ENCODE measurements around the gene ABCA2. TPM values are rescaled to one million over a fixed set of nuclear protein-coding genes. Genes with fewer than 3 reads are reported as not detected.
A peak's percentile ranks its signal among the peaks of the same experiment; 100 is the strongest.

ABCA2 gene
- total RNA-seq, 4 donors from 2014 or later = 51.1 to 204 (median 96.5) TPM

GRCh38 chr9:136964171-136964689 is 63.8 kb downstream of the ABCA2 start:
- TF ChIP-seq POLR2AphosphoS5 (IDR thresholded peaks at IDR 0.05) = no peak
- no peak for TF ChIP-seq POLR2A (IDR thresholded peaks at IDR 0.05)
- TF ChIP-seq CTCF (IDR thresholded peaks at IDR 0.05) = no peak
- no peak for TF ChIP-seq EP300 (IDR thresholded peaks at IDR 0.05; ENCODE audit: low read depth)
- Histone ChIP-seq H3K27me3 (peaks cover 5% of the 10 kb centered on the region), H3K4me1 (peaks cover 0 to 19% (median 10%) of the 10 kb centered on the region in 4 donors), H3K27ac (peak overlapping the region; percentile 19 to 68 (median 44)), H3K36me3 (no peaks in the 10 kb centered on the region), H3K4me3 (no peak overlapping the region), H3K9me3 (no peaks in the 10 kb centered on the region)
- in situ Hi-C loops (cut with MboI; ENCODE audit: low pct_ligation_motif_present in 1 of 4, low pct_unique_long_range_greater_than_20kb in 1 of 4, low sequenced_read_pairs in 3 of 4) (no loop called here), intact Hi-C loops (cut with DNase I; ENCODE audit: low total_unique reads) (no loop called here)
- WGBS, 2 donors (ENCODE audit: low coverage in 1 of 2) = 50% methylated on average over 21 of the region's 22 CpGs; no CpG with 5 or more reads in 1 of the 2 donors
- peak; percentile 80 for DNase-seq

- H3K27me3 ChIP-seq = peaks cover 5% of the 10 kb centered on the region
- intact Hi-C loops (cut with DNase I; ENCODE audit: low total_unique reads) (no loop called here), in situ Hi-C loops (cut with MboI; ENCODE audit: low pct_ligation_motif_present in 1 of 4, low pct_unique_long_range_greater_than_20kb in 1 of 4, low sequenced_read_pairs in 3 of 4) (no loop called here)
- no peak for DNase-seq
- TF ChIP-seq CTCF (IDR thresholded peaks at IDR 0.05) = no peak
- peaks cover 0 to 19% (median 10%) of the 10 kb centered on the region in 4 donors for H3K4me1 ChIP-seq
- WGBS, 2 donors (ENCODE audit: low coverage in 1 of 2) = 82% methylated on average over 12 of the region's 12 CpGs; no CpG with 5 or more reads in 1 of the 2 donors
- peak overlapping the region in 2 of 4 donors; percentile 38 to 68 for H3K27ac ChIP-seq
- no peak overlapping the region for H3K4me3 ChIP-seq
- H3K36me3 ChIP-seq = no peaks in the 10 kb centered on the region
- H3K9me3 ChIP-seq = no peaks in the 10 kb centered on the region
Measured at GRCh38 chr9:136963751-136964150, 64.3 kb downstream of the ABCA2 start.

- H3K4me3 ChIP-seq = no peak overlapping the region
- in situ Hi-C loops (cut with MboI; ENCODE audit: low pct_ligation_motif_present in 1 of 4, low pct_unique_long_range_greater_than_20kb in 1 of 4, low sequenced_read_pairs in 3 of 4) (no loop called here), intact Hi-C loops (cut with DNase I; ENCODE audit: low total_unique reads) (no loop called here)
- DNase-seq = no peak
- no peak overlapping the region for H3K27ac ChIP-seq
- H3K4me1 ChIP-seq = peaks cover 0 to 19% (median 10%) of the 10 kb centered on the region in 4 donors
- no peak for TF ChIP-seq POLR2AphosphoS5 (IDR thresholded peaks at IDR 0.05)
- no peak for TF ChIP-seq EP300 (IDR thresholded peaks at IDR 0.05; ENCODE audit: low read depth)
- no peak for TF ChIP-seq POLR2A (IDR thresholded peaks at IDR 0.05)
- no peak for TF ChIP-seq CTCF (IDR thresholded peaks at IDR 0.05)
- WGBS, 2 donors (ENCODE audit: low coverage in 1 of 2) = 76% methylated on average over 15 of the region's 15 CpGs; no CpG with 5 or more reads in 1 of the 2 donors
- no peaks in the 10 kb centered on the region for H3K36me3 ChIP-seq
- no peaks in the 10 kb centered on the region for H3K9me3 ChIP-seq
- peaks cover 5% of the 10 kb centered on the region for H3K27me3 ChIP-seq
Measured at GRCh38 chr9:136963341-136963740, 64.7 kb downstream of the ABCA2 start.

- Histone ChIP-seq H3K4me3 (no peak overlapping the region), H3K27me3 (peaks cover 5% of the 10 kb centered on the region), H3K4me1 (peaks cover 0 to 19% (median 10%) of the 10 kb centered on the region in 4 donors), H3K36me3 (no peaks in the 10 kb centered on the region), H3K27ac (no peak overlapping the region), H3K9me3 (no peaks in the 10 kb centered on the region)
- intact Hi-C loops (cut with DNase I; ENCODE audit: low total_unique reads) = no loop called here
- in situ Hi-C loops (cut with MboI; ENCODE audit: low pct_ligation_motif_present in 1 of 4, low pct_unique_long_range_greater_than_20kb in 1 of 4, low sequenced_read_pairs in 3 of 4) = no loop called here
- DNase-seq = no peak
- no peak for TF ChIP-seq CTCF (IDR thresholded peaks at IDR 0.05)
- no peak for TF ChIP-seq POLR2AphosphoS5 (IDR thresholded peaks at IDR 0.05)
- no peak for TF ChIP-seq POLR2A (IDR thresholded peaks at IDR 0.05)
- TF ChIP-seq EP300 (IDR thresholded peaks at IDR 0.05; ENCODE audit: low read depth) = no peak
- WGBS, 2 donors (ENCODE audit: low coverage in 1 of 2) = 86% methylated on average over 11 of the region's 11 CpGs; no CpG with 5 or more reads in 1 of the 2 donors
Measured at GRCh38 chr9:136962701-136963248, 65.3 kb downstream of the ABCA2 start.

Data from transverse colon (tissue), 4 donors.